ENCODE results near the gene ERC1.

DNA sequence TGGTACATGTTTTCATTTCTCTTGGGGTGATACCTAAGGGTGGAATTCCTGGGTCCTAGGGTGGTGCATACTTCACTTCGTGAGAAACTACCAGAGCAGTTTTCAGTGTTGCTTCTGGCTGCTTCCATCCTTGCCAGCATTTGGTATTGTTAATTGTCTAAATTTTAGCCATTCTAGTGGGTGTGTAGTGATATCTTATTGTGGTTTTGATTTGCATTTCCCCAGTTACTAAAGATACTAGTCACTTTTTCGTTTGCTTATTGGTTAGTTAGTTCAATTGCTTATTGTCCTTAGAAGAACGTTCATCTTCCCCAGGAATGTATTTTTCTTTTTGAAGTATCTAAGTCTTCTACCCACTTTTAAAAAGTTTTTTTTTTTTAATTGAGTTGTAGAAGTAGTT, 80.2 kb downstream of the ERC1 start:
- TF ChIP-seq POLR2AphosphoS5 (IDR thresholded peaks at IDR 0.05; ENCODE audit: borderline replicate concordance, low read depth, low read length), result no peak
- TF ChIP-seq EZH2 (IDR thresholded peaks at IDR 0.05), result no peak
- no peak for TF ChIP-seq FOXP2 (optimal IDR thresholded peaks at IDR 0.05; ENCODE audit: control extremely low read depth, extremely low read length, insufficient read depth)
